Parathyroid adenoma (tissue), 2 donors: ENCODE data around the gene B4GALNT2.
"Not testable (repeated sequence)": the region's sequence is repeated elsewhere in the genome, so short reads cannot be mapped to it uniquely, and the experiment has no call there.

Experiments used
- H2AFZ ChIP-seq: fragments of 300-600 bp; sonication (generic); one replicate; pipeline ENCODE4 v1.7.0; 2017; ENCODE audit warnings: antibody characterized with exemption, mild to moderate bottlenecking
- H3K27ac ChIP-seq: fragments of 300-600 bp; sonication (generic); one replicate; pipeline ENCODE4 v1.7.0; 2017
- H3K27me3 ChIP-seq: fragments of 300-600 bp; sonication (generic); one replicate; pipeline ENCODE4 v1.7.0; 2017; ENCODE audit warnings: low read length; ENCODE audit not compliant: control insufficient read depth, insufficient read depth
- H3K36me3 ChIP-seq: fragments of 300-600 bp; sonication (generic); one replicate; pipeline ENCODE4 v1.7.0; 2017; ENCODE audit warnings: low read length; ENCODE audit not compliant: control insufficient read depth, insufficient read depth
- H3K4me1 ChIP-seq: fragments of 300-600 bp; sonication (generic); one replicate; pipeline ENCODE4 v1.7.0; 2017; ENCODE audit warnings: control low read depth
- H3K4me2 ChIP-seq: fragments of 300-600 bp; sonication (generic); one replicate; pipeline ENCODE4 v1.7.0; 2017; ENCODE audit warnings: low read length
- H3K4me3 ChIP-seq: fragments of 300-600 bp; sonication (generic); one replicate; pipeline ENCODE4 v1.7.0; 2017; ENCODE audit warnings: low read depth, low read length
- H3K79me2 ChIP-seq: fragments of 300-600 bp; sonication (generic); one replicate; pipeline ENCODE4 v1.7.0; 2017; ENCODE audit warnings: control low read depth
- H3K9ac ChIP-seq: fragments of 300-600 bp; sonication (generic); one replicate; pipeline ENCODE4 v1.7.0; 2017; ENCODE audit warnings: mild to moderate bottlenecking
- H3K9me3 ChIP-seq: fragments of 300-600 bp; sonication (generic); one replicate; pipeline ENCODE4 v1.7.0; 2017; ENCODE audit warnings: low read length; ENCODE audit not compliant: control insufficient read depth
- CTCF ChIP-seq: fragments of 300-600 bp; sonication (generic); IDR thresholded peaks from one replicate; pipeline ENCODE4 v1.7.0; 2017; ENCODE audit warnings: antibody characterized with exemption, mild to moderate bottlenecking
- donor health status: primary hyperparathyroidism.

Gene B4GALNT2

DNA sequence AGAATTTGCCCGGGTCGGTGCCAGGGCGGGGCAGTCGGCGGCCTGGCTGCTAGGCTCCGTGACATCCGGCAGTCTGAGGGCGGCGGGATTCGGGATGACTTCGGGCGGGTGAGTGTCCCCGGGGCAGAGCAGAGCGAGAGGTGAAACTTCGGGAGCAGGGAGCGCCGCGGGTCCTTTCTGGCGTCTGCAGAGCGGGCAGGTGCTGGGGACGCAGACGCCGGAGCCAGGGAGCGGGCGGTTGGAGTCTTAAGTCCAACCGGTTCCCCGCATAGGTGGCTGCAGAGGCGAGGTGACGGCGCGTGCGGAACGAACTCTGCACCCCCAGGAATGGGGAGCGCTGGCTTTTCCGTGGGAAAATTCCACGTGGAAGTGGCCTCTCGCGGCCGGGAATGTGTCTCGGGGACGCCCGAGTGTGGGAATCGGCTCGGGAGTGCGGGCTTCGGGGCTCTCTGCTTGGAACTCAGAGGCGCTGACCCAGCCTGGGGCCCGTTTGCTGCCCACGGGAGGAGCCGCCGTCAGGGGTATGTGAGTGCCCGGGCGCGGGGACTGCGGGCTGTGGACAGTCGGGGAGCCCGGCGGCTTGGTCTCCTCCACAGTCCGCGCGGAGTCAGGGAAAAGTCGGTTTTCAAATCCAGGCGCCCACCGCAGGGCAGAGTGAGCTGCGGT lies at the start of gene B4GALNT2:
TSS of gene B4GALNT2 (plus strand) at position 71 of the 666 bp plus-strand sequence. CDS start at position 95, 24 bp downstream.
- Histone ChIP-seq H3K27me3 (peaks cover 3% of the 10 kb centered on the region), H3K79me2 (no peaks in the 10 kb centered on the region)

DNA sequence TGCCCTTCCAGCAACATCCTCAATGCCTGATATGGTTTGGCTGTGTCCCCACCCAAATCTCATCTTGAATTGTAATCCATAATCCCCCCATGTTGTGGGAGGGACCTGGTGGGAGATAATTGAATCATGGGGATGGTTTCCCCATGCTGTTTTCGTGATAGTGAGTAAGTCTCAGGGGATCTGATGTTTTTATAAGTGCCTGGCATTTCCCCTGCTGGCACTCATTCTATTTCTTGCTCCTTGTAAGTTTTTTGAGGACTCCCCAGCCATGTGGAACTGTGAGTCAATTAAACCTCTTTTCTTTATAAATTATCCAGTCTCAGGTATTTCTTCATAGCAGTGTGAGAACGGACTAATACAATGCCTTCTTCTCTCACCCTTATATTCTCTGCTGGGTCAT lies 47.5 kb upstream of the B4GALNT2 start:
- not testable (repeated sequence) for H3K9ac ChIP-seq

More for the DNA sequence above, at the start of gene B4GALNT2:
- Histone ChIP-seq H3K27ac (no peak within 1 kb of the TSS), H3K36me3 (no peaks in the 10 kb centered on the region), H3K9me3 (no peaks in the 10 kb centered on the region), H2AFZ (peak within 1 kb of the TSS; percentile 49), H3K4me3 (peak within 1 kb of the TSS; percentile 36), H3K4me2 (peak within 1 kb of the TSS; percentile 78), H3K9ac (no peak within 1 kb of the TSS), H3K4me1 (no peaks in the 10 kb centered on the region)
- no peak for TF ChIP-seq CTCF

DNA sequence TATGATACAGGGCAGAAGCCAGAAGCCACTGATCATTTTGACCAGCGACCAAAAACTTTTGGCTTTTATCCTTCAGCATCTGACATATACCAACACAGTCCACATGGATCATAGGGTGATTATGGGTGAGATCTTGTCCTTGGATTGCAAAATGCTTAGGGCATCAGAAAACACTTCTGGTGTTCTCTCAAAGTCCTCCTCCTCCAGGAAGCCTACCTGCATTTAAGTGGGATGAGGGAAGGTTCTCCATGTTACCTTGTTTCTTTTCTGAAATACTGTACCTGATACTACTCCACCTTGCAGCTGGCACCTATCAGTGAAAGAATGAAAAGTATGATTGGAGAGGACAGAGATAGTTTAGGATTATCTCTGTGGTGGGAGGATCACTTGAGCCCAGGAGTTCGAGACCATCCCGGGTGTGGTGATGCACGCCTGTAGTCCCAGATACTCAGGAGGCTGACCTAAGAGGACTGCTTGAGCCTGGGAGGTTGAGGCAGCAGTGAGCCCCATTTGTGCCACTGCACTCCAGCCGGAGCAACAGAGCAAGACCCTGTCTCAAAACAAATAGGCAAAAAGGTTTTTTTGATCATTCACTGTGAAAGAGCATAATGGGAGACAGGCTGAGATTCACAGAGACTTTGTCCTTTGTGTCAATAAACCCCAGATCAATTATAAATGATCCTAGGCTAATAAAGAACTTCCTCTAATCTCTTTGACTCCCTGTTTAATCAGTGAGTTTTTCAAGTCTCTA lies 46.8 kb upstream of the B4GALNT2 start:
- Histone ChIP-seq H3K4me2 (no peak overlapping the region), H3K79me2 (no peaks in the 10 kb centered on the region), H3K4me3 (no peak overlapping the region), H3K9ac (no peak overlapping the region), H3K27ac (no peak overlapping the region), H3K9me3 (no peaks in the 10 kb centered on the region), H3K27me3 (no peaks in the 10 kb centered on the region), H3K4me1 (no peaks in the 10 kb centered on the region), H3K36me3 (no peaks in the 10 kb centered on the region), H2AFZ (no peak overlapping the region)
- no peak for TF ChIP-seq CTCF

More for the DNA sequence above, 47.5 kb upstream of the B4GALNT2 start:
- not testable (repeated sequence) for H3K36me3 ChIP-seq, H3K4me3 ChIP-seq, H3K79me2 ChIP-seq, H2AFZ ChIP-seq, H3K4me2 ChIP-seq, H3K27me3 ChIP-seq, H3K9me3 ChIP-seq, H3K27ac ChIP-seq, H3K4me1 ChIP-seq

- no peak overlapping the region for H3K4me3 ChIP-seq
- H3K4me1 ChIP-seq = no peaks in the 10 kb centered on the region
- H3K27ac ChIP-seq = no peak overlapping the region
- H2AFZ ChIP-seq = no peak overlapping the region
- no peak overlapping the region for H3K9ac ChIP-seq
- H3K4me2 ChIP-seq = no peak overlapping the region
- H3K27me3 ChIP-seq = no peaks in the 10 kb centered on the region
- H3K36me3 ChIP-seq = no peaks in the 10 kb centered on the region
- no peak for TF ChIP-seq CTCF
- H3K9me3 ChIP-seq = no peaks in the 10 kb centered on the region
- H3K79me2 ChIP-seq = no peaks in the 10 kb centered on the region
Observed at GRCh38 chr17:49086316-49086605, 46.3 kb upstream of the B4GALNT2 start.

- H3K9me3 ChIP-seq = no peaks in the 10 kb centered on the region
- no peak overlapping the region for H3K4me3 ChIP-seq
- H3K79me2 ChIP-seq = no peaks in the 10 kb centered on the region
- no peaks in the 10 kb centered on the region for H3K4me1 ChIP-seq
- H3K9ac ChIP-seq = no peak overlapping the region
- H3K27me3 ChIP-seq = no peaks in the 10 kb centered on the region
- no peaks in the 10 kb centered on the region for H3K36me3 ChIP-seq
- H3K4me2 ChIP-seq = no peak overlapping the region
- TF ChIP-seq CTCF = no peak
- H2AFZ ChIP-seq = no peak overlapping the region
- no peak overlapping the region for H3K27ac ChIP-seq
Observed at GRCh38 chr17:49086649-49087048, 45.9 kb upstream of the B4GALNT2 start.
